ENCODE measurements around the gene CD7. TPM values are rescaled to one million over a fixed set of nuclear protein-coding genes. Genes with fewer than 3 reads are reported as not detected.

The CD7 gene
- total RNA-seq, 1 donor from 2014 or later, result 0.83 TPM

GRCh38 chr17:82298538-82299421, 18.6 kb downstream of the CD7 start:
- no peak for DNase-seq (ENCODE audit: low spot score in 2 of 2, unreplicated experiment in 2 of 2)
- Mint-ChIP-seq H3K27me3 (ENCODE audit: low read depth) (peaks cover 24% of the 10 kb centered on the region), H3K4me3 (no peak overlapping the region), H3K36me3 (no peaks in the 10 kb centered on the region), H3K4me1 (peaks cover 47% of the 10 kb centered on the region), H3K9me3 (no peaks in the 10 kb centered on the region), H3K27ac (no peak overlapping the region)
- TF ChIP-seq CTCF (IDR thresholded peaks at IDR 0.05; ENCODE audit: unreplicated experiment), result no peak

- peak in 1 of 2 experiments; percentile 62 for DNase-seq (ENCODE audit: low spot score in 2 of 2, unreplicated experiment in 2 of 2)
- no peaks in the 10 kb centered on the region for H3K9me3 Mint-ChIP-seq
- H3K27ac Mint-ChIP-seq, result peak overlapping the region; percentile 91
- H3K27me3 Mint-ChIP-seq (ENCODE audit: low read depth), result peaks cover 24% of the 10 kb centered on the region
- H3K4me3 Mint-ChIP-seq, result peak overlapping the region; percentile 49
- no peaks in the 10 kb centered on the region for H3K36me3 Mint-ChIP-seq
- peaks cover 45% of the 10 kb centered on the region for H3K4me1 Mint-ChIP-seq
- TF ChIP-seq CTCF (IDR thresholded peaks at IDR 0.05; ENCODE audit: unreplicated experiment), result no peak
These were observed 19.5 kb downstream of the CD7 start for GRCh38 chr17:82297714-82298537.

- Mint-ChIP-seq H3K4me3 (peak overlapping the region; percentile 49), H3K27me3 (ENCODE audit: low read depth) (peaks cover 24% of the 10 kb centered on the region), H3K36me3 (no peaks in the 10 kb centered on the region), H3K4me1 (peaks cover 43% of the 10 kb centered on the region), H3K27ac (peak overlapping the region; percentile 25), H3K9me3 (no peaks in the 10 kb centered on the region)
- no peak for DNase-seq (ENCODE audit: low spot score in 2 of 2, unreplicated experiment in 2 of 2)
- TF ChIP-seq CTCF (IDR thresholded peaks at IDR 0.05; ENCODE audit: unreplicated experiment), result no peak
These were observed 20.1 kb downstream of the CD7 start for GRCh38 chr17:82297280-82297713.

- H3K27ac Mint-ChIP-seq, result peak overlapping the region; percentile 25
- peaks cover 39% of the 10 kb centered on the region for H3K4me1 Mint-ChIP-seq
- peaks cover 24% of the 10 kb centered on the region for H3K27me3 Mint-ChIP-seq (ENCODE audit: low read depth)
- H3K4me3 Mint-ChIP-seq, result no peak overlapping the region
- H3K9me3 Mint-ChIP-seq, result no peaks in the 10 kb centered on the region
- no peak for DNase-seq (ENCODE audit: low spot score in 2 of 2, unreplicated experiment in 2 of 2)
- no peaks in the 10 kb centered on the region for H3K36me3 Mint-ChIP-seq
- no peak for TF ChIP-seq CTCF (IDR thresholded peaks at IDR 0.05; ENCODE audit: unreplicated experiment)
These were observed 20.7 kb downstream of the CD7 start for GRCh38 chr17:82296511-82297279.

- H3K27ac Mint-ChIP-seq, result peak overlapping the region; percentile 7
- no peaks in the 10 kb centered on the region for H3K9me3 Mint-ChIP-seq
- peaks cover 34% of the 10 kb centered on the region for H3K4me1 Mint-ChIP-seq
These were observed 22.0 kb downstream of the CD7 start for GRCh38 chr17:82295472-82295814.

More at GRCh38 chr17:82295472-82295814, 22.0 kb downstream of the CD7 start:
- Mint-ChIP-seq H3K27me3 (ENCODE audit: low read depth) (peaks cover 24% of the 10 kb centered on the region), H3K4me3 (no peak overlapping the region), H3K36me3 (no peaks in the 10 kb centered on the region)
- DNase-seq (ENCODE audit: low spot score in 2 of 2, unreplicated experiment in 2 of 2), result no peak
- TF ChIP-seq CTCF (IDR thresholded peaks at IDR 0.05; ENCODE audit: unreplicated experiment), result no peak

All from mesothelial cell of epicardium (in vitro differentiated cells).